K562 (cell line): Measurements from ENCODE around the gene ST6GALNAC2. TPM values are rescaled to one million over a fixed set of nuclear protein-coding genes. Genes with fewer than 3 reads are reported as not detected.

Source experiments
- ATAC-seq: fragments of 200-7000 bp; cut with Tn5 transposase; 3 replicates; pipeline ENCODE4 v1.9.1; 2020; ENCODE audit warnings: moderate library complexity
- BruUV-seq: library from RNA; stranded (reverse); fragments of 400-500 nt; replicated peaks from 2 replicates; lab custom pipeline; 2021; lab: Mats Ljungman, UMichigan
- CTCF ChIA-PET: fragments of 300-600 bp; formaldehyde crosslinking; extraction: SDS; loops from one replicate; lab custom pipeline; 2021; ENCODE audit warnings: low intra/inter-chr PET ratio; lab: Yijun Ruan, JAX
- POLR2A ChIA-PET: fragments of 300-600, 350-650 bp; sonication (Branson Sonifier 250); formaldehyde crosslinking; extraction: SDS; loops from one replicate; lab custom pipeline; 2021; ENCODE audit warnings: antibody characterized with exemption, inconsistent platforms; lab: Yijun Ruan, JAX
- DNase-seq, 4 experiments: peaks; one replicate each; pipeline versions ENCODE4 v3.0.0 to v3.0.0-alpha.2; 2011 to 2018; ENCODE audit warnings: low spot score in 3 of 4, mixed read lengths in 3 of 4; ENCODE audit errors: extremely low read depth in 1 of 4
- FAIRE-seq: peaks from 2 replicates; lab custom pipeline; 2011; peaks lifted over from hg19 to GRCh38; lab: Jason Lieb, UNC
- H2AFZ ChIP-seq: 2 replicates; pipeline ENCODE4 v1.6.0; 2011; ENCODE audit warnings: low read depth, low read length, control low read depth, inconsistent platforms
- H3K27ac ChIP-seq: fragments of 200-600 bp; 3 replicates; pipeline ENCODE4 v1.8.0; 2011; ENCODE audit warnings: low read depth, mild to moderate bottlenecking, control low read depth, inconsistent platforms, low read length, moderate library complexity, mixed read lengths; ENCODE audit errors: extremely low read depth
- H3K27me3 ChIP-seq, 2 experiments: fragments of 300-600 bp in 1 of 2; 2 replicates in 1 of 2; 3 replicates in 1 of 2; pipeline versions ENCODE4 v1.6.0 to v1.8.0; 2011; ENCODE audit warnings: inconsistent platforms in 2 of 2, low read length in 2 of 2, mild to moderate bottlenecking in 1 of 2, mixed read lengths in 1 of 2, moderate library complexity in 1 of 2; ENCODE audit not compliant: control insufficient read depth in 2 of 2, insufficient read depth in 2 of 2
- H3K36me3 ChIP-seq: fragments of 300-600 bp; 3 replicates; pipeline ENCODE4 v1.8.0; 2011; ENCODE audit warnings: mild to moderate bottlenecking, low read length, inconsistent platforms; ENCODE audit not compliant: control insufficient read depth, insufficient read depth
- H3K4me1 ChIP-seq, 2 experiments: fragments of 200-600 bp in 1 of 2; replicated peaks in 1 of 2; 2 replicates in 1 of 2; 3 replicates in 1 of 2; pipeline versions ENCODE4 v1.5.1 to v1.8.0; 2011; ENCODE audit warnings: inconsistent platforms in 2 of 2, low read length in 2 of 2, mild to moderate bottlenecking in 1 of 2, mixed read lengths in 1 of 2, moderate library complexity in 1 of 2; ENCODE audit not compliant: control insufficient read depth in 2 of 2, insufficient read depth in 2 of 2
- H3K4me2 ChIP-seq: 2 replicates; pipeline ENCODE4 v1.6.1; 2011; ENCODE audit warnings: low read length, control low read depth, inconsistent platforms, mixed read lengths; ENCODE audit not compliant: insufficient read depth
- H3K4me3 ChIP-seq: fragments of 200-600 bp; sonication (generic), shearing (Covaris generic); 2 replicates; pipeline ENCODE4 v1.5.1; 2016; ENCODE audit warnings: control low read depth, inconsistent platforms
- H3K79me2 ChIP-seq: fragments of 200-600 bp; 3 replicates; pipeline ENCODE4 v1.8.0; 2011; ENCODE audit warnings: low read length, inconsistent platforms; ENCODE audit not compliant: control insufficient read depth, insufficient read depth
- H3K9ac ChIP-seq, 2 experiments: 2 replicates each; pipeline versions ENCODE4 v1.6.0 to v1.6.1; 2011; ENCODE audit warnings: low read depth in 2 of 2, low read length in 2 of 2, control low read depth in 1 of 2, inconsistent platforms in 1 of 2, mild to moderate bottlenecking in 1 of 2, mixed read lengths in 1 of 2; ENCODE audit not compliant: insufficient read depth in 1 of 2
- H3K9me1 ChIP-seq: one replicate; pipeline ENCODE4 v1.6.0; 2011; ENCODE audit warnings: inconsistent platforms, mild to moderate bottlenecking, low read length, moderate library complexity; ENCODE audit not compliant: control insufficient read depth, insufficient read depth
- H3K9me3 ChIP-seq: replicated peaks from 2 replicates; pipeline ENCODE4 v1.5.1; 2011; ENCODE audit warnings: low read depth, low read length, inconsistent platforms; ENCODE audit not compliant: control insufficient read depth, insufficient read depth
- H4K20me1 ChIP-seq: replicated peaks from 2 replicates; pipeline ENCODE4 v1.6.1; 2011; ENCODE audit warnings: low read length, inconsistent platforms, mixed read lengths; ENCODE audit not compliant: control insufficient read depth, insufficient read depth
- E4F1 ChIP-seq: fragments of 250-450 bp; sonication (Bioruptor Pico); IDR thresholded peaks from 2 replicates; pipeline ENCODE4 v1.5.0; 2021; ENCODE audit warnings: mild to moderate bottlenecking, borderline replicate concordance
- FOSL1 ChIP-seq: fragments of 200-800 bp; sonication (Bioruptor generic); conservative IDR thresholded peaks from 2 replicates; pipeline ENCODE4 v1.6.1; 2016; ENCODE audit warnings: missing genetic modification characterization, missing compliant biosample characterization
- FOXA1 ChIP-seq: fragments of 450-650 bp; IDR thresholded peaks from 2 replicates; pipeline ENCODE4 v1.6.1; 2016; ENCODE audit warnings: mild to moderate bottlenecking, borderline replicate concordance
- FOXA3 ChIP-seq, 2 experiments: fragments of 450-650 bp in 1 of 2; sonication (generic) in 1 of 2; formaldehyde crosslinking; IDR thresholded peaks in 1 of 2; conservative IDR thresholded peaks in 1 of 2; 2 replicates each; pipeline versions ENCODE4 v1.4.0 to v1.8.0; 2020 to 2022; ENCODE audit warnings: mild to moderate bottlenecking in 2 of 2, missing genetic modification reagents in 1 of 2
- HNRNPL ChIP-seq: fragments of 200-400 bp; formaldehyde crosslinking; IDR thresholded peaks from 2 replicates; pipeline ENCODE4 v1.6.1; 2017; ENCODE audit warnings: low read depth, mild to moderate bottlenecking, low read length
- NR2C2 ChIP-seq, 2 experiments: fragments of 200-800 bp in 1 of 2; sonication (Bioruptor generic) in 1 of 2; sonication (generic) in 1 of 2; formaldehyde crosslinking in 1 of 2; IDR thresholded peaks; 2 replicates each; pipeline versions ENCODE4 v1.6.1 to v1.8.0; 2016 to 2022; ENCODE audit warnings: mild to moderate bottlenecking in 1 of 2, missing compliant biosample characterization in 1 of 2, missing genetic modification characterization in 1 of 2, missing genetic modification reagents in 1 of 2
- PRMT5 ChIP-seq: sonication (generic); formaldehyde crosslinking; IDR thresholded peaks from 2 replicates; pipeline ENCODE4 v1.5.0; 2020; ENCODE audit warnings: missing genetic modification reagents
- SIN3A ChIP-seq, 2 experiments: fragments of 150-350 bp in 1 of 2; IDR thresholded peaks; 2 replicates each; pipeline ENCODE4 v1.6.1; 2011 to 2016; ENCODE audit warnings: borderline replicate concordance in 2 of 2, low read depth in 2 of 2, low read length in 2 of 2, mild to moderate bottlenecking in 2 of 2, moderate library complexity in 2 of 2; ENCODE audit not compliant: control insufficient read depth in 1 of 2
- XRCC5 ChIP-seq: fragments of 200-400 bp; formaldehyde crosslinking; IDR thresholded peaks from 2 replicates; pipeline ENCODE4 v1.6.1; 2017; ENCODE audit warnings: low read depth, mild to moderate bottlenecking, low read length
- ZNF316 ChIP-seq: fragments of 450-650 bp; IDR thresholded peaks from 2 replicates; pipeline ENCODE4 v1.6.1; 2016
- ZNF324 ChIP-seq: fragments of 250-450 bp; sonication (Bioruptor Pico); IDR thresholded peaks from 2 replicates; pipeline ENCODE4 v1.4.0; 2020; ENCODE audit warnings: mild to moderate bottlenecking
- ZNF347 ChIP-seq: fragments of 450-650 bp; formaldehyde crosslinking; IDR thresholded peaks from 2 replicates; pipeline ENCODE4 v1.4.0; 2020; ENCODE audit warnings: low read depth, mild to moderate bottlenecking, moderate library complexity
- ZNF444 ChIP-seq: fragments of 250-450 bp; sonication (Bioruptor Pico); IDR thresholded peaks from 2 replicates; pipeline ENCODE4 v1.4.0; 2020; ENCODE audit warnings: mild to moderate bottlenecking, moderate library complexity
- WGBS: fragments of 100-300 bp; shearing (Covaris generic); methylation state at CpG from one replicate; pipeline ENCODE4 v1.1.6; 2016; ENCODE audit warnings: low coverage, mixed read lengths; ENCODE audit not compliant: insufficient coverage; ENCODE audit errors: missing lambda C conversion rate; 5-methylcytosine and 5-hydroxymethylcytosine counted together
- in situ Hi-C: fragments of 300-500 bp; cut with MboI; formaldehyde crosslinking; loops from 4 replicates; pipeline ENCODE4 v1.15.0; 2018; ENCODE audit warnings: inconsistent platforms, mixed read lengths
- intact Hi-C: fragments of 100-400 bp; cut with micrococcal nuclease; formaldehyde crosslinking; loops from 2 replicates; pipeline ENCODE4 v1.14.2; 2022
- polyA plus RNA-seq, 8 experiments: library from polyadenylated mRNA; depleted of rRNA in 4 of 8; stranded (reverse) in 5 of 8; unstranded in 3 of 8; fragments of >200 nt; fragmentation: Nextera tagmentation in 2 of 8; fragmentation: Illumina TruSeq in 1 of 8; extraction: Ambion mirVana in 2 of 8; extraction: Trizol in 1 of 8; gene quantifications; 2 replicates each; pipeline versions ENCODE4 v1.2.1 to v1.2.3, GENCODE V29; 2011 to 2014; ENCODE audit warnings: inconsistent platforms in 1 of 8, missing spikeins in 1 of 8
- total RNA-seq, 7 experiments: library from RNA; depleted of rRNA in 6 of 7; stranded (reverse); fragments of >200 nt in 6 of 7; fragmentation: Illumina TruSeq in 2 of 7; extraction: Trizol in 2 of 7; gene quantifications; 2 replicates each; pipeline versions ENCODE4 v1.2.1 to v1.2.3, GENCODE V29; 2011 to 2021; ENCODE audit warnings: low replicate concordance in 1 of 7
- TF ChIP-seq, protein P1 (sequence below): IDR thresholded peaks from 2 replicates; pipeline ENCODE4 v1.6.1; 2014; ENCODE audit warnings: antibody characterized with exemption

The ST6GALNAC2 gene
- total and polyA plus RNA-seq, 9 of the 15 experiments (the other 6 are each of a cell fraction or from before 2014, with no cell fraction given), result 0.18 TPM; not detected in 8

DNA sequence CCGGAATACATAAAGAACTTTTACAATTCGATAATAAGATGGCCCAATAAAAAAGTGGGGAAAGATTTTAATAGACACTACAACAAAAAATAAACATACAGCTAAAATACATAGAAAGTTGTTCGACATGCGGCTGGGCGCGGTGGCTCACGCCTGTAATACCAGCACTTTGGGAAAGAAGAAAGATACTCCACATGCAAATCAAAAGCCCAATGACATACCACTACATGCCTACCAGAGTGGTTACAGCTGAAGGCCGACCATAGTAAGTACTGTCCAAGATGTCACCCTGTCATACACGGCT lies 36.5 kb downstream of the ST6GALNAC2 start (continued):
- TF ChIP-seq HNRNPL (no peak), NR2C2 (CRISPR knock-in tag; IDR thresholded peaks at IDR 0.05) (no peak), NR2C2 (tag; IDR thresholded peaks at IDR 0.05) (no peak), ZNF316 (no peak), XRCC5 (no peak), E4F1 (no peak), SIN3A (IDR thresholded peaks at IDR 0.05; ENCODE audit: borderline replicate concordance in 2 of 2, control insufficient read depth in 1 of 2, low read depth in 2 of 2, low read length in 2 of 2) (no peak)

DNA sequence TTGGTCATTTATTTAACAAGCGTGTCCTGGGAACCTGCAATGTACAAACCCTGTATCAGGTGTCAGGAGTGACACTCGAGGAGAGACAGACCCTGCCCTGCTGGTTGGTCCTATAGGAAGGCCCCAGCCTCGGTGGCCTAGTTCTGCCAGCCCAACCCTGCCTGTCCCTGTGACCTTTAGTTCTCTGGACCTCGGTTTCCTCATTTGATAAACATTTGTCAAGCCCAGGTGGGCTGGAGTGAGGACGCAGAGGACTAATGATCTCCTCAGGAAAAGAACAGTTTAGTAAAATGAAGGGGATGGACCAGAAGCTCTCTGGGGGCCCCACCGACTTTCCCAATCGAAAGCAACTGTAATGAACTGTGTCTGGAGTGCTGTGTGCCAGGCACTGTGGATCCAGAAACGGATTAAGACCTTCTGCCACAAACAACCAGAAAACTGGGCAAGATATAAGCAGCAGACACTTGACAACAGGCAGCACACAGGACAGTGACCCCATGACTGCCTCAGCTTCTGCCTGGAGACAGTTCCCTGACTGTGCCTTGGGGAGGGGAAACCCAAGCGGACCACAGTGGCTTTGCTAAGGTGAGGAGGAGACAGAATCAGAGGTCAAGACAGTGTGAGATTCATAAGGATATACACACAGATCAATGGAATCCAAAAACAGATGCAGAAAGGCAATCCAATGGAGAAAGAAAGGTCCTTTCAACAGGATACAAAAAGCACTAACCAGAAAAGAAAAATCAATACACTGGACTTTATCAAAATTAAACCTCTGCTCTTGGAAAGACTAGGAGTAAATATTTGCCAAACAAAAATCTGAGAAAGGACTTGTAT lies 37.1 kb downstream of the ST6GALNAC2 start:
- H3K9me3 ChIP-seq, result no peaks in the 10 kb centered on the region
- ATAC-seq, result no peak
- no peak overlapping the region for H3K4me3 ChIP-seq
- no peak overlapping the region for H3K4me2 ChIP-seq
- H3K36me3 ChIP-seq, result no peaks in the 10 kb centered on the region
- no peak overlapping the region for H2AFZ ChIP-seq
- DNase-seq, result no peak
- H3K27me3 ChIP-seq, result no peaks in the 10 kb centered on the region
- peaks cover 0 to 33% of the 10 kb centered on the region in 2 experiments; a peak in 3 of 5 replicates for H3K4me1 ChIP-seq
- no peak overlapping the region; a peak in 1 of 4 replicates for H3K9ac ChIP-seq
- no peak overlapping the region for H3K27ac ChIP-seq
- BruUV-seq, result no TSS peak
- intact Hi-C loops, result loop anchor here (5.0 kb wide), 1 partner anchor 41 kb away; no protein-coding TSS in a partner anchor
- ChIA-PET CTCF (interaction anchor here (0.7 to 2.1 kb wide), 3 partner anchors 26 to 83 kb away, joined by 4 to 24 read pairs (median 8); no protein-coding TSS in a partner anchor), POLR2A (interaction anchor here (0.6 to 1.0 kb wide), 4 partner anchors 9 to 145 kb away, joined by 3 to 5 read pairs (median 4); no protein-coding TSS in a partner anchor)
- WGBS, result 38% methylated on average over 8 of the region's 9 CpGs
- in situ Hi-C loops, result no loop called here
- no peaks in the 10 kb centered on the region for H4K20me1 ChIP-seq
- H3K9me1 ChIP-seq, result no peaks in the 10 kb centered on the region
- no peak for FAIRE-seq
- H3K79me2 ChIP-seq, result no peaks in the 10 kb centered on the region
- TF ChIP-seq FOXA1 (no peak), FOXA3 (CRISPR knock-in tag; conservative IDR thresholded peaks at IDR 0.05 in 1 of 2, IDR thresholded peaks at IDR 0.05 in 1 of 2) (no peak), FOSL1 (no peak), ZNF347 (CRISPR knock-in tag) (no peak), PRMT5 (CRISPR knock-in tag) (no peak), ZNF444 (no peak), ZNF324 (CRISPR knock-in tag) (no peak)
- TF ChIP-seq, protein P1, sequence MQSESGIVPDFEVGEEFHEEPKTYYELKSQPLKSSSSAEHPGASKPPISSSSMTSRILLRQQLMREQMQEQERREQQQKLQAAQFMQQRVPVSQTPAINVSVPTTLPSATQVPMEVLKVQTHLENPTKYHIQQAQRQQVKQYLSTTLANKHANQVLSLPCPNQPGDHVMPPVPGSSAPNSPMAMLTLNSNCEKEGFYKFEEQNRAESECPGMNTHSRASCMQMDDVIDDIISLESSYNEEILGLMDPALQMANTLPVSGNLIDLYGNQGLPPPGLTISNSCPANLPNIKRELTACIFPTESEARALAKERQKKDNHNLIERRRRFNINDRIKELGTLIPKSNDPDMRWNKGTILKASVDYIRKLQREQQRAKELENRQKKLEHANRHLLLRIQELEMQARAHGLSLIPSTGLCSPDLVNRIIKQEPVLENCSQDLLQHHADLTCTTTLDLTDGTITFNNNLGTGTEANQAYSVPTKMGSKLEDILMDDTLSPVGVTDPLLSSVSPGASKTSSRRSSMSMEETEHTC, result no peak
